Glutamatergic neuron (in vitro differentiated cells): Measurements from ENCODE around the gene ASPHD2. TPM values are rescaled to one million over a fixed set of nuclear protein-coding genes. Genes with fewer than 3 reads are reported as not detected.
A peak's percentile ranks its signal among the peaks of the same experiment; 100 is the strongest.

Source experiments
- DNase-seq: peaks from one replicate; pipeline ENCODE4 v3.0.0; 2022
- H3K27ac Mint-ChIP-seq: one replicate; pipeline ENCODE4 v1.8.0; 2020; ENCODE audit warnings: mild to moderate bottlenecking, mixed read lengths, inconsistent platforms; ENCODE audit not compliant: unreplicated experiment
- H3K27me3 Mint-ChIP-seq: one replicate; pipeline ENCODE4 v1.8.0; 2020; ENCODE audit warnings: mild to moderate bottlenecking, moderate library complexity, mixed read lengths, inconsistent platforms; ENCODE audit not compliant: unreplicated experiment
- H3K36me3 Mint-ChIP-seq: one replicate; pipeline ENCODE4 v1.8.0; 2020; ENCODE audit warnings: mild to moderate bottlenecking, mixed read lengths, inconsistent platforms; ENCODE audit not compliant: unreplicated experiment
- H3K4me1 Mint-ChIP-seq: one replicate; pipeline ENCODE4 v1.8.0; 2020; ENCODE audit warnings: mild to moderate bottlenecking, low read depth, mixed read lengths, inconsistent platforms; ENCODE audit not compliant: unreplicated experiment
- H3K4me3 Mint-ChIP-seq: one replicate; pipeline ENCODE4 v1.8.0; 2020; ENCODE audit warnings: mild to moderate bottlenecking, mixed read lengths, inconsistent platforms; ENCODE audit not compliant: unreplicated experiment
- H3K9me3 Mint-ChIP-seq: one replicate; pipeline ENCODE4 v1.8.0; 2020; ENCODE audit warnings: mild to moderate bottlenecking, moderate library complexity, mixed read lengths, inconsistent platforms; ENCODE audit not compliant: unreplicated experiment
- CTCF ChIP-seq: fragments of 200-600 bp; sonication (generic); IDR thresholded peaks from one replicate; pipeline ENCODE4 v1.5.0; 2021; ENCODE audit not compliant: partially characterized antibody, unreplicated experiment
- total RNA-seq: library from RNA; stranded (reverse); fragmentation: NEBNext Ultra II Directional; extraction: Animal tissue kit (Norgen Biotek cat#: 25700); gene quantifications from one replicate; pipeline ENCODE4 v1.2.1, GENCODE V29; 2021; ENCODE audit not compliant: unreplicated experiment

Gene ASPHD2
- total RNA-seq, 1 donor from 2014 or later = 19.0 TPM

GRCh38 chr22:26394777-26395176, 34.3 kb upstream of the ASPHD2 start:
- DNase-seq = no peak
- TF ChIP-seq CTCF = no peak
- no peaks in the 10 kb centered on the region for H3K27me3 Mint-ChIP-seq
- H3K36me3 Mint-ChIP-seq = no peaks in the 10 kb centered on the region
- peak overlapping the region; percentile 13 for H3K4me3 Mint-ChIP-seq
- peak overlapping the region; percentile 85 for H3K27ac Mint-ChIP-seq
- H3K4me1 Mint-ChIP-seq = peaks cover 7% of the 10 kb centered on the region
- H3K9me3 Mint-ChIP-seq = peaks cover 3% of the 10 kb centered on the region

- no peak for TF ChIP-seq CTCF
- no peak for DNase-seq
Observed at GRCh38 chr22:26395926-26396325, 33.1 kb upstream of the ASPHD2 start.

GRCh38 chr22:26398741-26399153, 30.3 kb upstream of the ASPHD2 start:
- Mint-ChIP-seq H3K4me1 (peaks cover 7% of the 10 kb centered on the region), H3K27ac (no peak overlapping the region), H3K27me3 (no peaks in the 10 kb centered on the region), H3K4me3 (no peak overlapping the region), H3K9me3 (peaks cover 6% of the 10 kb centered on the region), H3K36me3 (no peaks in the 10 kb centered on the region)
- peak; percentile 62 for DNase-seq
- TF ChIP-seq CTCF = no peak

More at GRCh38 chr22:26395926-26396325, 33.1 kb upstream of the ASPHD2 start:
- H3K4me1 Mint-ChIP-seq = peaks cover 7% of the 10 kb centered on the region
- no peaks in the 10 kb centered on the region for H3K27me3 Mint-ChIP-seq
- no peaks in the 10 kb centered on the region for H3K36me3 Mint-ChIP-seq
- H3K4me3 Mint-ChIP-seq = no peak overlapping the region
- no peak overlapping the region for H3K27ac Mint-ChIP-seq
- H3K9me3 Mint-ChIP-seq = peaks cover 3% of the 10 kb centered on the region

- TF ChIP-seq CTCF = no peak
- Mint-ChIP-seq H3K27ac (no peak overlapping the region), H3K9me3 (peaks cover 6% of the 10 kb centered on the region), H3K36me3 (no peaks in the 10 kb centered on the region), H3K4me1 (peaks cover 7% of the 10 kb centered on the region), H3K4me3 (no peak overlapping the region), H3K27me3 (peaks cover 2% of the 10 kb centered on the region)
- no peak for DNase-seq
Observed at GRCh38 chr22:26399289-26399688, 29.8 kb upstream of the ASPHD2 start.

GRCh38 chr22:26401726-26402125, 27.3 kb upstream of the ASPHD2 start:
- TF ChIP-seq CTCF = no peak
- H3K9me3 Mint-ChIP-seq = peaks cover 5% of the 10 kb centered on the region
- DNase-seq = no peak
- H3K27ac Mint-ChIP-seq = no peak overlapping the region
- peaks cover 4% of the 10 kb centered on the region for H3K27me3 Mint-ChIP-seq
- no peaks in the 10 kb centered on the region for H3K36me3 Mint-ChIP-seq
- peaks cover 4% of the 10 kb centered on the region for H3K4me1 Mint-ChIP-seq
- H3K4me3 Mint-ChIP-seq = no peak overlapping the region
